GM12892 (cell line): ENCODE measurements around the gene ZNF462.

Experiments
- POLR2A ChIP-seq: IDR thresholded peaks from 2 replicates; pipeline ENCODE4 v1.6.1; 2011; ENCODE audit warnings: low read depth, low read length, control low read depth
- TAF1 ChIP-seq: IDR thresholded peaks from 2 replicates; pipeline ENCODE4 v1.6.1; 2011; ENCODE audit warnings: low read depth, mild to moderate bottlenecking, control low read depth, low read length, borderline replicate concordance

DNA sequence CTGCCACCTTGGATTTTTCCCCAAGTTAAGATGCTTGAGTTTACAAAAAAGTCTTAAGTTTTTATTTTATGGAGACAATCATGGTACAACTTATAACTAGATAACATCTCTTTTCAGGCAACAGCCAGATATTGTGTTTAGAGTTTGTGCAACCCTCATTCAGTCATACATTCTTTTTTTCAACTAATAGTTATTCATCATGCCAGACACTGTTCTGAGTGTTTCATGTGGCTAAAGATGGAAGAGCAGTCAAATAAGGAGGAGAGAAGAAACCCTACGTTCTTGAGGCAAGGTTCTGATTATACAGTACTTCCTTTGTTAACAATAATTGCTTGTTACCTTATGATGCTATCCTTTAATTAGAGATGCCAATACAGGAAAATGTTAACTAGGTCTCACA lies 42.1 kb upstream of the ZNF462 start:
- no peak for TF ChIP-seq TAF1
- no peak for TF ChIP-seq POLR2A
